H1 (cell line): ENCODE data around the gene FAM204A. TPM values are rescaled to one million over a fixed set of nuclear protein-coding genes. Genes with fewer than 3 reads are reported as not detected.

ENCODE experiments used
- CTCF ChIA-PET: fragments of 300-600 bp; sonication (Branson Sonifier 250); formaldehyde crosslinking; loops from one replicate; lab custom pipeline; 2021; ENCODE audit not compliant: partially characterized antibody; lab: Charles Lee
- POLR2A ChIA-PET: fragments of 300-600 bp; sonication (Branson Sonifier 250); formaldehyde crosslinking; loops from one replicate; lab custom pipeline; 2021; ENCODE audit warnings: inconsistent platforms; ENCODE audit not compliant: partially characterized antibody; lab: Charles Lee
- DNase-seq, 2 experiments: peaks; one replicate each; pipeline versions ENCODE4 v3.0.0 to v3.0.0-alpha.2; 2010 to 2022; ENCODE audit warnings: low spot score in 2 of 2, low read depth in 1 of 2, mixed read lengths in 1 of 2
- FAIRE-seq: peaks from 2 replicates; lab custom pipeline; 2011; peaks lifted over from hg19 to GRCh38; lab: Jason Lieb, UNC
- H2AFZ ChIP-seq: 2 replicates; pipeline ENCODE4 v1.8.1; 2012; ENCODE audit warnings: low read length, inconsistent platforms
- H2AK5ac ChIP-seq: 2 replicates; pipeline ENCODE4 v1.6.1; 2013; ENCODE audit warnings: low read depth, low read length
- H2BK120ac ChIP-seq: replicated peaks from 2 replicates; pipeline ENCODE3; 2013; ENCODE audit warnings: low read depth, low read length, inconsistent platforms
- H2BK12ac ChIP-seq: 2 replicates; pipeline ENCODE4 v1.6.1; 2013; ENCODE audit warnings: low read depth, low read length
- H2BK15ac ChIP-seq: 2 replicates; pipeline ENCODE4 v1.6.1; 2013; ENCODE audit warnings: low read length
- H2BK20ac ChIP-seq: 2 replicates; pipeline ENCODE4 v1.6.1; 2013; ENCODE audit warnings: low read length
- H2BK5ac ChIP-seq: 2 replicates; pipeline ENCODE4 v1.6.1; 2013; ENCODE audit warnings: low read depth, low read length
- H3K14ac ChIP-seq: 2 replicates; pipeline ENCODE4 v1.6.1; 2013; ENCODE audit warnings: inconsistent platforms; ENCODE audit not compliant: insufficient read length
- H3K18ac ChIP-seq: 2 replicates; pipeline ENCODE4 v1.6.1; 2013; ENCODE audit warnings: low read length; ENCODE audit errors: extremely low read depth
- H3K23ac ChIP-seq: 2 replicates; pipeline ENCODE4 v1.6.1; 2013; ENCODE audit warnings: inconsistent platforms; ENCODE audit not compliant: insufficient read length
- H3K23me2 ChIP-seq: 2 replicates; pipeline ENCODE4 v1.6.1; 2013; ENCODE audit warnings: low read depth, low read length
- H3K27ac ChIP-seq: 2 replicates; pipeline ENCODE4 v1.6.1; 2011; ENCODE audit warnings: low read depth, low read length, inconsistent platforms
- H3K27me3 ChIP-seq, 4 experiments: replicated peaks in 1 of 4; 1 replicate in 1 of 4; 2 replicates in 3 of 4; pipeline versions ENCODE4 v1.6.1 to v1.8.1; 2011 to 2013; ENCODE audit warnings: low read length in 3 of 4, mild to moderate bottlenecking in 3 of 4, inconsistent platforms in 2 of 4, mixed read lengths in 2 of 4, moderate library complexity in 1 of 4; ENCODE audit not compliant: control insufficient read depth in 3 of 4, insufficient read depth in 3 of 4; ENCODE audit errors: extremely low read depth in 1 of 4
- H3K36me3 ChIP-seq, 4 experiments: 2 replicates each; pipeline versions ENCODE4 v1.6.1 to v1.8.1; 2011 to 2013; ENCODE audit warnings: mild to moderate bottlenecking in 4 of 4, low read length in 3 of 4, moderate library complexity in 2 of 4, control low read depth in 1 of 4, inconsistent platforms in 1 of 4; ENCODE audit not compliant: insufficient read depth in 4 of 4, control insufficient read depth in 2 of 4
- H3K4ac ChIP-seq: replicated peaks from 2 replicates; pipeline ENCODE3; 2013; ENCODE audit warnings: low read length, low read depth, mixed read lengths, inconsistent platforms; ENCODE audit not compliant: insufficient read length
- H3K4me1 ChIP-seq, 4 experiments: replicated peaks in 1 of 4; 1 replicate in 1 of 4; 2 replicates in 3 of 4; pipeline versions ENCODE4 v1.6.1 to v1.8.1; 2011 to 2013; ENCODE audit warnings: low read length in 3 of 4, inconsistent platforms in 2 of 4, mixed read lengths in 1 of 4; ENCODE audit not compliant: insufficient read depth in 4 of 4, control insufficient read depth in 3 of 4
- H3K4me2 ChIP-seq, 2 experiments: 2 replicates each; pipeline versions ENCODE4 v1.6.1 to v1.8.1; 2011 to 2013; ENCODE audit warnings: low read depth in 2 of 2, low read length in 2 of 2, control low read depth in 1 of 2, inconsistent platforms in 1 of 2, mild to moderate bottlenecking in 1 of 2; ENCODE audit not compliant: insufficient read depth in 1 of 2
- H3K4me3 ChIP-seq, 4 experiments: fragments of 200-600, 300-600 bp in 1 of 4; sonication (generic), shearing (Covaris generic), sonication (Bioruptor Twin) in 1 of 4; 2 replicates each; pipeline versions ENCODE4 v1.5.1 to v1.8.1; 2011 to 2016; ENCODE audit warnings: low read length in 4 of 4, low read depth in 3 of 4, control low read depth in 2 of 4, inconsistent platforms in 2 of 4, mild to moderate bottlenecking in 2 of 4, mixed read lengths in 1 of 4, moderate library complexity in 1 of 4; ENCODE audit not compliant: insufficient read depth in 2 of 4; ENCODE audit errors: extremely low read depth in 1 of 4
- H3K56ac ChIP-seq: replicated peaks from 2 replicates; pipeline ENCODE3; 2013; ENCODE audit warnings: low read depth, mild to moderate bottlenecking, mixed read lengths, low read length, inconsistent platforms; ENCODE audit not compliant: insufficient read length
- H3K79me1 ChIP-seq: 2 replicates; pipeline ENCODE4 v1.6.1; 2013; ENCODE audit warnings: low read depth, low read length, control low read depth
- H3K79me2 ChIP-seq, 2 experiments: 2 replicates each; pipeline versions ENCODE4 v1.6.1 to v1.8.1; 2012 to 2013; ENCODE audit warnings: low read length in 2 of 2, mild to moderate bottlenecking in 2 of 2, inconsistent platforms in 1 of 2; ENCODE audit not compliant: insufficient read depth in 2 of 2, control insufficient read depth in 1 of 2
- H3K9ac ChIP-seq, 4 experiments: replicated peaks in 1 of 4; 1 replicate in 1 of 4; 2 replicates in 3 of 4; pipeline versions ENCODE4 v1.6.1 to v1.8.1; 2011 to 2013; ENCODE audit warnings: low read depth in 3 of 4, low read length in 3 of 4, control low read depth in 2 of 4, mild to moderate bottlenecking in 2 of 4, moderate library complexity in 2 of 4, inconsistent platforms in 1 of 4; ENCODE audit errors: extremely low read depth in 1 of 4
- H3K9me3 ChIP-seq, 2 experiments: 2 replicates each; pipeline versions ENCODE4 v1.6.1 to v1.8.1; 2012 to 2013; ENCODE audit warnings: mild to moderate bottlenecking in 2 of 2, moderate library complexity in 2 of 2, control low read depth in 1 of 2, inconsistent platforms in 1 of 2, low read depth in 1 of 2, low read length in 1 of 2, mixed read lengths in 1 of 2; ENCODE audit not compliant: insufficient read depth in 2 of 2
- H4K20me1 ChIP-seq, 2 experiments: replicated peaks in 1 of 2; 2 replicates each; pipeline versions ENCODE3 to v1.8.1; 2011 to 2013; ENCODE audit warnings: inconsistent platforms in 2 of 2, low read length in 2 of 2, mild to moderate bottlenecking in 1 of 2; ENCODE audit not compliant: insufficient read depth in 2 of 2, control insufficient read depth in 1 of 2
- H4K5ac ChIP-seq: 2 replicates; pipeline ENCODE4 v1.6.1; 2013; ENCODE audit warnings: low read length, low read depth, mixed read lengths, inconsistent platforms; ENCODE audit not compliant: insufficient read length
- H4K8ac ChIP-seq: 2 replicates; pipeline ENCODE4 v1.8.0; 2013; ENCODE audit warnings: mild to moderate bottlenecking, moderate library complexity, low read length, inconsistent platforms; ENCODE audit not compliant: insufficient read depth; ENCODE audit errors: extremely low read depth
- H4K91ac ChIP-seq: replicated peaks from 2 replicates; pipeline ENCODE3; 2013; ENCODE audit warnings: low read length, mixed read lengths, inconsistent platforms; ENCODE audit not compliant: insufficient read length
- CEBPB ChIP-seq: IDR thresholded peaks from 2 replicates; pipeline ENCODE4 v1.6.1; 2012; ENCODE audit warnings: low read depth, low read length
- KDM4A ChIP-seq: IDR thresholded peaks from one replicate; pipeline ENCODE4 v1.7.1; 2012; ENCODE audit warnings: low read depth, mild to moderate bottlenecking, moderate library complexity, low read length, inconsistent platforms; ENCODE audit not compliant: severe bottlenecking
- POU5F1 ChIP-seq: IDR thresholded peaks from 2 replicates; pipeline ENCODE4 v1.6.1; 2011; ENCODE audit warnings: low read depth, mild to moderate bottlenecking, low read length, moderate library complexity
- TAF1 ChIP-seq: IDR thresholded peaks from 2 replicates; pipeline ENCODE4 v1.6.1; 2011; ENCODE audit warnings: mild to moderate bottlenecking, low read depth, low read length
- TBP ChIP-seq: IDR thresholded peaks from 2 replicates; pipeline ENCODE4 v1.6.1; 2011; ENCODE audit warnings: low read depth, low read length, improper control_type of control experiment
- WGBS, 2 experiments: shearing (Covaris generic) in 1 of 2; methylation state at CpG; one replicate each; pipeline versions ENCODE4 v1.1.6 to v1.1.7; 2013 to 2015; ENCODE audit warnings: low lambda C conversion rate in 2 of 2, mixed read lengths in 2 of 2, inconsistent platforms in 1 of 2, low coverage in 1 of 2, missing lambda C conversion rate in 1 of 2; ENCODE audit not compliant: insufficient replicate concordance in 2 of 2, insufficient coverage in 1 of 2, insufficient read length in 1 of 2; ENCODE audit errors: extremely low coverage in 1 of 2, missing lambda C conversion rate in 1 of 2; 5-methylcytosine and 5-hydroxymethylcytosine counted together
- polyA plus RNA-seq, 7 experiments: library from polyadenylated mRNA; depleted of rRNA in 3 of 7; stranded (reverse) in 5 of 7; unstranded in 2 of 7; fragments of >200 nt in 5 of 7; fragments of 200-250 nt in 2 of 7; gene quantifications; 1 replicate in 5 of 7; 2 replicates in 1 of 7; 4 replicates in 1 of 7; pipeline versions ENCODE4 v1.2.1 to v1.2.3, GENCODE V29; 2011 to 2013; ENCODE audit warnings: missing spikeins in 2 of 7, mixed read lengths in 2 of 7
- total RNA-seq: library from RNA; stranded (reverse); fragmentation: NEBNext Ultra II Directional; extraction: Animal tissue kit (Norgen Biotek cat#: 25700); gene quantifications from 2 replicates; pipeline ENCODE4 v1.2.1, GENCODE V29; 2021
- TF ChIP-seq, protein P1 (sequence below), 3 experiments: IDR thresholded peaks; 1 replicate in 2 of 3; 2 replicates in 1 of 3; pipeline versions ENCODE4 v1.5.1 to v1.6.1; 2011; ENCODE audit warnings: low read length in 3 of 3, mild to moderate bottlenecking in 3 of 3, inconsistent platforms in 2 of 3, low read depth in 1 of 3, moderate library complexity in 1 of 3; ENCODE audit not compliant: insufficient read depth in 1 of 3; ENCODE audit errors: control extremely low read depth in 1 of 3

FAM204A gene
- total and polyA plus RNA-seq, 2 of the 8 experiments (the other 6 are each of a cell fraction or from before 2014, with no cell fraction given): 4.9 to 37.4 TPM

DNA sequence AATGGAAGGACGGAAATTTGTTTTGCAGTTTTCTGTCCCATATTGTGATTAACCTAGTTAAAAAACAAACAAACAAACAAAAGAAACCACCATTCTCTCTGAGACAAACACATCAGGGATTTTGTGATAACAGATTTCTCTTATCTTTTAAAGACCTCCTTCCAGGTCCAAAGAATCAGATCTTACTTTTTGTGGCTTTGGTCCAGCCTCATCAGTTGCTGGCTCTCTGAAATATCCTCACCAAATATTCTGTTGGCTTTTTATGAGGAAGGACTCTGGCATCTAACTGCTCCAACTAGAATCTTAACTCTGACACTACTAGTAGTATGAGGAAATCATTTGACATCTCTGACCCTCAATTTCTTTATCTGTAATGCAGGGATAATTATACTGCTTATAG is 4.8 kb downstream of the FAM204A start:
- no peaks in the 10 kb centered on the region for H3K27me3 ChIP-seq
- no peak for FAIRE-seq
- peaks cover 0 to under 1% of the 10 kb centered on the region in 2 experiments for H4K20me1 ChIP-seq
- no peak overlapping the region for H3K23ac ChIP-seq
- no peak overlapping the region for H3K4me2 ChIP-seq
- H2BK15ac ChIP-seq: no peak overlapping the region
- no peak overlapping the region for H2AK5ac ChIP-seq
- no peak overlapping the region for H4K91ac ChIP-seq
- H3K18ac ChIP-seq: no peak overlapping the region
- no peak overlapping the region for H2BK20ac ChIP-seq
- CTCF ChIA-PET: interaction anchor here (1.1 kb wide), 1 partner anchor 51 kb away, joined by 5 read pairs; no protein-coding TSS in a partner anchor
- no peak overlapping the region for H2BK12ac ChIP-seq
- no peak overlapping the region for H4K8ac ChIP-seq
- H3K79me1 ChIP-seq: peaks cover 5% of the 10 kb centered on the region; the same call in 1 of the 2 replicates
- no peak overlapping the region for H3K4ac ChIP-seq
- H3K14ac ChIP-seq: no peak overlapping the region
- no peaks in the 10 kb centered on the region for H3K9me3 ChIP-seq
- TF ChIP-seq TBP: no peak
- TF ChIP-seq POU5F1: no peak
- TF ChIP-seq TAF1: no peak
- no peak for TF ChIP-seq CEBPB
- no peak for TF ChIP-seq KDM4A
- TF ChIP-seq, protein P1, sequence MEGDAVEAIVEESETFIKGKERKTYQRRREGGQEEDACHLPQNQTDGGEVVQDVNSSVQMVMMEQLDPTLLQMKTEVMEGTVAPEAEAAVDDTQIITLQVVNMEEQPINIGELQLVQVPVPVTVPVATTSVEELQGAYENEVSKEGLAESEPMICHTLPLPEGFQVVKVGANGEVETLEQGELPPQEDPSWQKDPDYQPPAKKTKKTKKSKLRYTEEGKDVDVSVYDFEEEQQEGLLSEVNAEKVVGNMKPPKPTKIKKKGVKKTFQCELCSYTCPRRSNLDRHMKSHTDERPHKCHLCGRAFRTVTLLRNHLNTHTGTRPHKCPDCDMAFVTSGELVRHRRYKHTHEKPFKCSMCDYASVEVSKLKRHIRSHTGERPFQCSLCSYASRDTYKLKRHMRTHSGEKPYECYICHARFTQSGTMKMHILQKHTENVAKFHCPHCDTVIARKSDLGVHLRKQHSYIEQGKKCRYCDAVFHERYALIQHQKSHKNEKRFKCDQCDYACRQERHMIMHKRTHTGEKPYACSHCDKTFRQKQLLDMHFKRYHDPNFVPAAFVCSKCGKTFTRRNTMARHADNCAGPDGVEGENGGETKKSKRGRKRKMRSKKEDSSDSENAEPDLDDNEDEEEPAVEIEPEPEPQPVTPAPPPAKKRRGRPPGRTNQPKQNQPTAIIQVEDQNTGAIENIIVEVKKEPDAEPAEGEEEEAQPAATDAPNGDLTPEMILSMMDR (IDR thresholded peaks at IDR 0.05; ENCODE audit: control extremely low read depth in 1 of 3, insufficient read depth in 1 of 3, low read depth in 1 of 3, low read length in 3 of 3): no peak
- DNase-seq: no peak
- peaks cover 0 to 30% of the 10 kb centered on the region in 2 experiments; a peak in 2 of 4 replicates for H3K79me2 ChIP-seq
- no peak overlapping the region for H3K56ac ChIP-seq
- H3K36me3 ChIP-seq: peaks cover 2 to 21% (median 14%) of the 10 kb centered on the region in 4 experiments; a peak in 5 of 8 replicates
- no peak overlapping the region for H2BK120ac ChIP-seq
- H3K9ac ChIP-seq: no peak overlapping the region
- peaks cover under 1% of the 10 kb centered on the region for H3K23me2 ChIP-seq
- no peak overlapping the region for H2BK5ac ChIP-seq
- no peaks in the 10 kb centered on the region; a peak in 1 of 7 replicates for H3K4me1 ChIP-seq
- H2AFZ ChIP-seq: no peak overlapping the region
- H3K27ac ChIP-seq: no peak overlapping the region
- H4K5ac ChIP-seq: no peak overlapping the region
- no peak overlapping the region for H3K4me3 ChIP-seq
- POLR2A ChIA-PET: no interaction called here
- 90% methylated on average over 1 of the region's 1 CpG; no CpG with 5 or more reads in 1 of the 2 experiments for WGBS, 2 experiments
